Pericardium fibroblast (primary cell): ENCODE measurements around the gene SCG3. TPM values are rescaled to one million over a fixed set of nuclear protein-coding genes. Genes with fewer than 3 reads are reported as not detected.

ENCODE experiments used
- total RNA-seq: library from RNA; depleted of rRNA; stranded (reverse); fragments of >200 nt; gene quantifications from 2 replicates; pipeline ENCODE4 v1.2.3, GENCODE V29; 2015

The SCG3 gene
- under 0.01 TPM in 1 of 2 replicates, not detected in the other for total RNA-seq

GRCh38 chr15:51681303-51681963, at the start of gene SCG3:
Gene SCG3, plus strand, starts transcription at chr15:51681503. Its CDS starts 253 bp downstream, at chr15:51681756.

GRCh38 chr15:51737522-51738305, 56.4 kb downstream of the SCG3 start, which contains the start of gene LYSMD2:
Gene LYSMD2, minus strand, starts transcription at chr15:51737655. Its CDS starts 33 bp downstream, at chr15:51737622.

GRCh38 chr15:51750792-51751696, 69.7 kb downstream of the SCG3 start, which contains the start of gene TMOD2:
Gene TMOD2, plus strand, starts transcription at chr15:51751597. Its CDS starts 14,845 bp downstream, at chr15:51766442.

Other genes starting within 250 kb of the SCG3 start
- 8.9 and 13.0 TPM in 2 replicates for gene DMXL2, start 58.7 kb upstream of the SCG3 start, total RNA-seq
- gene LYSMD2, start 56.2 kb downstream of the SCG3 start, total RNA-seq: 11.5 and 14.1 TPM in 2 replicates
- gene TMOD2, start 70.1 kb downstream of the SCG3 start, total RNA-seq: 9.4 and 10.5 TPM in 2 replicates
- 24.6 and 25.3 TPM in 2 replicates for gene TMOD3, start 148.2 kb downstream of the SCG3 start, total RNA-seq